ENCODE results near the gene ATP10A.

DNA sequence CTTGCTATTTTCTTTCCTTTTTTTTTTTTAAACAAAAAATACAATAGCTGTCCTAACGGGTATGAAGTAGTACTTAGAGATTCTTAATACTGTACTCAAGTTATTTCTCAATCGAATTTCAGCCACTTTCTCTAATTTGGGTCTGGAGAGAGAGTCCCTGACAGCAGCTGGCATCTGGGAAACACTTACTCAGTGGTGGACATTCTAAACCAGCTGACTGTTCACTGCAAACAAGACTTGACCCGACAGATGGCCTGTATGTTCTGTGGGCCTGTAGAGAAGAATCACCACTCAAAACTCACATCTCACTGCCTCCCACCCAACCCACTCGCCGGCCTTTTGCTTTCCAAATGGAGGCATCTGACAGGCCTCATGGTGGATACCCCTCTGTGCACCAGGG is 199.6 kb downstream of the ATP10A start:
- TF ChIP-seq RAD21 (IDR thresholded peaks at IDR 0.05 in 1 of 2, conservative IDR thresholded peaks at IDR 0.05 in 1 of 2; ENCODE audit: low read depth in 2 of 2, low read length in 2 of 2) = no peak
- no peak for TF ChIP-seq JUN (IDR thresholded peaks at IDR 0.05; ENCODE audit: low read depth, low read length)
- no peak for TF ChIP-seq MAFK (IDR thresholded peaks at IDR 0.05; ENCODE audit: low read depth, low read length)
- TF ChIP-seq TBP (IDR thresholded peaks at IDR 0.05; ENCODE audit: low read depth, low read length) = no peak
- no peak for TF ChIP-seq HDAC2 (IDR thresholded peaks at IDR 0.05; ENCODE audit: borderline replicate concordance in 1 of 2, low read depth in 2 of 2, low read length in 2 of 2)
- no peak for TF ChIP-seq POLR2A (IDR thresholded peaks at IDR 0.05; ENCODE audit: control extremely low read depth in 1 of 2, low read depth in 2 of 2, low read length in 2 of 2)
- TF ChIP-seq KDM5A (IDR thresholded peaks at IDR 0.05; ENCODE audit: low read length) = no peak
- TF ChIP-seq, protein P1, sequence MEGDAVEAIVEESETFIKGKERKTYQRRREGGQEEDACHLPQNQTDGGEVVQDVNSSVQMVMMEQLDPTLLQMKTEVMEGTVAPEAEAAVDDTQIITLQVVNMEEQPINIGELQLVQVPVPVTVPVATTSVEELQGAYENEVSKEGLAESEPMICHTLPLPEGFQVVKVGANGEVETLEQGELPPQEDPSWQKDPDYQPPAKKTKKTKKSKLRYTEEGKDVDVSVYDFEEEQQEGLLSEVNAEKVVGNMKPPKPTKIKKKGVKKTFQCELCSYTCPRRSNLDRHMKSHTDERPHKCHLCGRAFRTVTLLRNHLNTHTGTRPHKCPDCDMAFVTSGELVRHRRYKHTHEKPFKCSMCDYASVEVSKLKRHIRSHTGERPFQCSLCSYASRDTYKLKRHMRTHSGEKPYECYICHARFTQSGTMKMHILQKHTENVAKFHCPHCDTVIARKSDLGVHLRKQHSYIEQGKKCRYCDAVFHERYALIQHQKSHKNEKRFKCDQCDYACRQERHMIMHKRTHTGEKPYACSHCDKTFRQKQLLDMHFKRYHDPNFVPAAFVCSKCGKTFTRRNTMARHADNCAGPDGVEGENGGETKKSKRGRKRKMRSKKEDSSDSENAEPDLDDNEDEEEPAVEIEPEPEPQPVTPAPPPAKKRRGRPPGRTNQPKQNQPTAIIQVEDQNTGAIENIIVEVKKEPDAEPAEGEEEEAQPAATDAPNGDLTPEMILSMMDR (IDR thresholded peaks at IDR 0.05; ENCODE audit: control extremely low read depth in 1 of 3, insufficient read depth in 1 of 3, low read depth in 1 of 3, low read length in 3 of 3) = no peak
- no peak for TF ChIP-seq SIX5 (IDR thresholded peaks at IDR 0.05; ENCODE audit: low read depth, low read length)
- no peak for TF ChIP-seq CBX8 (IDR thresholded peaks at IDR 0.05; ENCODE audit: borderline replicate concordance, low read depth, low read length)
- TF ChIP-seq EZH2 (IDR thresholded peaks at IDR 0.05; ENCODE audit: low read depth, low read length, severe bottlenecking) = no peak
- no peak for TF ChIP-seq TEAD4 (IDR thresholded peaks at IDR 0.05; ENCODE audit: low read depth, low read length)
- no peak for TF ChIP-seq CREB1 (IDR thresholded peaks at IDR 0.05)

Measured in H1 (cell line).